Stimulated activated CD4-positive, alpha-beta T cell treated with anti-CD3 and anti-CD28 coated beads, Interleukin-1b, Interleukin-23, amount 100 ng/mL, for 4 hours (primary cell): ENCODE data around the gene INTS14.

Experiments
- DNase-seq, 2 donors: peaks; one replicate each; pipeline ENCODE4 v3.0.0-alpha.2; 2020; ENCODE audit warnings: low read depth in 2 of 2

Gene INTS14

GRCh38 chr15:65610871-65611718, at the start of gene INTS14:
Gene INTS14 (minus strand): TSS chr15:65611131. CDS start chr15:65607380, 3,751 bp downstream.
- peak; percentile 90 to 97 for DNase-seq

DNA sequence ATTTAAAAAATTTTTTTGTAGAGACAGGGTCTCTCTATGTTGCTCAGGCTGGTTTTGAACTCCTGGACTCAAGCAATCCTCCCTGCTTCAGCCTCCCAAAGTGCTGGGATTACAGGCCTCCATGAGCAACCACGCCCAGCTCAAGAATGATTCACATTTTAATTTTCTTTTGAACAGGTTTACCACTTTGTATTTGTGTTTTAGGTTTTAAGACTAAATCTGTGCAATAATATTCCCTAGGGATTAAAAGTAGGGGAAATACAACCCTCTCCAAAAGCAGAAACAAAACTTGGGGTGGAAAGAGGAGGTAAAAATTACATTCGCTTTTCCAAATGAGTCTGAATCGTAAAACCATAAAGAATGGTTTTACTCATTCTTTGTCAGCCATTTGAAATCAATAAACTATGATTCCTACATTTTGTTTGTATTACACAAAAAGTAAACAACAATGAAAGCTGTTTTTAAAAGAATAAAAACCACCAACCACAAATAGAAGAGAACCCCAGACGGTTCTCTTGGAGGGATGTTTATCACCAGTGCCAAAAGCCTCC, 48.6 kb upstream of the INTS14 start:
- DNase-seq, result no peak

GRCh38 chr15:65655457-65655856, 44.5 kb upstream of the INTS14 start:
- DNase-seq, result no peak

DNA sequence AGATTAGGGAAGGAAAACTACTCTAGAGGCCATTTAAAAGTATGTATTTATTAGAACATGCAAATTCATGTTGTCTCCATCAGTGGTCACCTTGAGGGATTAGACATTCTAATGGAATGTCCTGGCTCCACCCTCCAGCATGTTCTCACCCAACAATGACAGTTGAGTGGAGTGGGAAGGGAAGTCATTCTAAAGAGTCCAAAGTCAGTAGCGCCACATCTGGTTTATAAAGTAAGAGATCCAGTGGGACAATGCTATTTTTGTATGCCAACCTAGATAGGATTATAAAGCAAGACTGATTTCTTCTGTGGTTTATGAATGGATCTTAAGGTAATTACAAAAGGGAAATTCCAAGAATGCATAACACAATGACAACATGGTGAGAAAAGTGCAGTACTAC, 44.1 kb upstream of the INTS14 start:
- no peak for DNase-seq

DNA sequence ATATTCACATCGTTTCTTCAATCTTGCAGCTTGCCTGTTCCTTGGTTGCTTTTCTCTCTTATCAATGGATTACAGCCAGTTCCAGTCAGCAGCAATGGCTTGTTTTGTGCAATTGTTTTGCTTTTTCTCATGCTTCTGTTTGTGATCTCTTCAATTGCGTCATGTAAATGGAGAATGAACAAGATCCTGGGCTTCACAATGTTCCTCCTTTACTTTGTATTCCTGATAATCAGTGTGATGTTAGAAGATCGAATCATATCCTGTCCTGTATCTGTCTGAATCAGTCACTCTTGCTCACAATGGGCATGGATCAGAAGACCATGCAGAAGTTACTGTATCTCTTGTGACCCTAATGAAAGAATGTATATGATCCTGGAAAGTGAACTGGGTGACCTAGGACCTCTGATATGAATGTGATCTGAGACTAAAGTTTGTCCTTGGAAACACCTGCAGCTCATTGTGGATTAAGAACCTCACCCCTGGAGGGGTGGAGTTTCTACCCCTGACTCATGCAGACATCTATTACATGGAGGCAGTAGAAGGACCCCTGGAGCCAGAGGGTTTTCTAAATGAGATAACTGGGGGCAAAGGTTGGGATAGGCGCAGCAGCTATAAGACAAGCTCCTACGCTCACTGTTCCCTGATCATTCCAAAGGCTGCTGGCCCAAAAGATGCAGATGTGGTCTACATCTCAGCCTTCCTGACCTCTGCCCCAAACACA, 43.0 kb upstream of the INTS14 start:
- DNase-seq, result no peak

GRCh38 chr15:65653341-65653740, 42.4 kb upstream of the INTS14 start:
- no peak for DNase-seq

GRCh38 chr15:65651831-65652749, 41.2 kb upstream of the INTS14 start:
- DNase-seq, result no peak

GRCh38 chr15:65651042-65651322, 40.1 kb upstream of the INTS14 start:
- DNase-seq, result no peak

DNA sequence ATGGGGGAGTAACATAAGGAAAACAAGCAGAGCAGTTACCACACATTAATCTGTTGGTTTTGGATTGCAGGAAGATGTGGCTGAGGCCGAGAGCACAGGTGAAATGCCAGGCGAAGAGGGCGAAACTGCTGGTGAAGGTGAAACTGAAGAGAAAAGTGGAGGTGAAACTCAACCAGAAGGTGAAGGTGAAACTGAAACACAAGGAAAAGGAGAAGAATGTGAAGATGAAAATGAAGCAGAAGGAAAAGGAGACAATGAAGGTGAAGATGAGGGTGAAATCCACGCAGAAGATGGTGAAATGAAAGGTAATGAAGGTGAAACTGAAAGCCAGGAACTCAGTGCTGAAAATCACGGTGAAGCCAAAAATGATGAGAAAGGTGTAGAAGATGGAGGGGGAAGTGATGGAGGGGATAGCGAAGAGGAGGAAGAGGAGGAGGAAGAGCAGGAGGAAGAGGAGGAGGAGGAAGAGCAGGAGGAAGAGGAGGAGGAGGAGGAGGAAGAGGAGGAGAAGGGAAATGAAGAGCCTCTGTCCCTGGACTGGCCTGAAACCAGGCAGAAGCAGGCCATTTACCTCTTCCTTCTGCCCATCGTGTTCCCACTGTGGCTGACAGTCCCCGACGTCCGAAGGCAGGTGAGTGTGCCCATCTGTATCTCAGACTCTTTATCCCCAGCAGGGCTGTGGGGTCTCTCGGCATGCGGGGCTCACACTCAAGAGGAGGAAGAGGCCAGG, 39.5 kb upstream of the INTS14 start:
- no peak for DNase-seq

GRCh38 chr15:65646486-65646885, 35.6 kb upstream of the INTS14 start:
- no peak for DNase-seq

- DNase-seq, result no peak
Observed at GRCh38 chr15:65645392-65645791, 34.5 kb upstream of the INTS14 start.

DNA sequence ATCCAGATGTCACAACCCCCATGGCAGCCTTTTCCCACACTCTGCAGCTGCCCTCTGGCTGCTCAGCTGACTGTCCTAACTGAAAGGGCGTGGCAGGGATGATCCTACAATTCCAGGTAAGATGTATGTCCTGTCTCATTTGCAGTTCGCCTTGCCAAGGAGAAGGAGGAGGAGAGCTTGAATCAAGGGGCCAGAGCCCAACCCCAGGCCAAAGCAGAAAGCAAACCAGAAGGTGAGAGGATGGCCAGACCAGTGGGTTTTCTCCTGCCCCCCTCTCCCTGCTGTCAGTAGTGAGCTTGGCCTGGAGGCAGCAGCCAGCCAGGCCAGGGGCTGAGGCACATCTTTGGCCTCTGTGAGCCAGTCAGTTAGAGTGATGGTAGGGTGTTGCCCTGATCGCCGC, 33.4 kb upstream of the INTS14 start:
- no peak for DNase-seq

GRCh38 chr15:65642594-65642993, 31.7 kb upstream of the INTS14 start:
- DNase-seq, result no peak

DNA sequence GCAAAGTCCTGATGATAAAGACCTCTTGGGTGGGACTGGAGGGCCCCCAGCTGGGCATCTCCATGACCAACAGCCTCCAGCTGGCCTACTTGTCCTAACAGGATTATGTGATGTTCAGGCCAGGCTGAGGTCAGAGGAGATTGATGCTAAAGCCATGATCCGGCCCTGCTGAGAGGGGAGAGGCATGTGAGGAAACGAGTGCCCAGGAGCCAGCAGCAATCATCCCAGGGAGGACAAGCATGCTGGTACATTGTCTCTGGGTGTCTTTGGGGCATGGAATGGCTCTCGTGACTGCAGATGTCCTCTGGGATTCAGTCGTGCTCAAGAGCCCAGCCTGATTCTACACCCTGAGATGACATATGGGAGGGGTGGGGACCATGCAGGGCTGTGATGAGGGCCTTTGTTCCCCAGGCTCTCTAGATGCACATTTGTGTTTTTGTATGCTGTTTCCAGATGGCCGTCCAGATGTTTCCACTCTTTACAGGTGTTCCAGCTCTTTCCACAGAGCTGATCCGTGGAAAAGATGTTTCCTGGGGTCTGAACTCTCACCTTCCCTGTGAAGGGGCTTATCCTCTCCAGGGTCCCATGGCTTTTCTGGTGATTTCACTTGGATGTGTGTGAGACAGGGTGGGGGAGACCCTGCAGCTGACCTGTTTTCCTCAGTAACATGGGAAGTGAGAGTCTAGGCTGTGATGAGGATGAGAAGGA, 31.0 kb upstream of the INTS14 start:
- no peak for DNase-seq

DNA sequence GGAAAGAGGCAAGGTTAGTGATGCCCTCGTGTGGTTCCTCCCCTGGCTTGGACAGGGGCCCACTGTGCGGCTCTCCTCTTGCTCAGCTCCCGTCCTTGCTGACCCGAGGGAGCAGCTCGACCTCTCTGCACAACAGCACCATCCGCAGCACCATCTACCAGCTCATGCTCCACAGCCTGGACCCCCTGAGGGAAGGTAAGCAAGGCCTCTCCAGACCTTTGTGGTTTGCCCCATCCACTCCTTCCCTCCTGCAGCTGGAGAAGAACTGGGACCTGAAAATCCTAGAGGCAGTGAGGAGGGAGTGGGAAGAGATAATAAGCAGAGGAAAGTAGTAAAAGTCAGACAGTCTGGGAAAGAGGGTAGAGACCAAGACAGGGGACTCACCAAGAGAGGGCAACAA, 28.6 kb upstream of the INTS14 start:
- no peak for DNase-seq

DNA sequence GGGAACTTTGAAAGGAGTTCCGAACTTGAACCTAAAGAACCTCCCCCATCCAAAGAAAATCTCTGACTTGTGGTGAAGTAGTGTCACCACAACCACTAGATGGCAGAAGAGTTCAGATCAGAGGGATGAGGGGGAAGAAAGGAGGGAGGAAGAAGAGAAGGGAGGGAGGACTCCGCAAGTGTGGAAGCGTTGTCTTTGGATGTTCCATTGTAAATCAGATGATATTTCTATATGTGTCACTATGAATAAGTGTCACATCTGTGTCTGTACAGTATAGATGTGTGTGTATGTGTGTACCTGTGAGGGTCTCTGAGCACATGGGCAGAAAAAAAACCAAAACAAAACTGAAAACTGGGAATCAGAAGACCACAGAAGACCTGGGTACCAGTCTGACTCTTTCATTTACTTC, 27.8 kb upstream of the INTS14 start:
- DNase-seq, result peak in 1 of 2 donors; percentile 28

- DNase-seq, result no peak
Observed at GRCh38 chr15:65638109-65638508, 27.2 kb upstream of the INTS14 start.

GRCh38 chr15:65634356-65634755, 23.4 kb upstream of the INTS14 start:
- DNase-seq, result no peak

- no peak for DNase-seq
Observed at GRCh38 chr15:65633752-65634151, 22.8 kb upstream of the INTS14 start.

GRCh38 chr15:65632780-65633375, 21.9 kb upstream of the INTS14 start:
- no peak for DNase-seq
